ENCODE results near the gene USP3.

DNA sequence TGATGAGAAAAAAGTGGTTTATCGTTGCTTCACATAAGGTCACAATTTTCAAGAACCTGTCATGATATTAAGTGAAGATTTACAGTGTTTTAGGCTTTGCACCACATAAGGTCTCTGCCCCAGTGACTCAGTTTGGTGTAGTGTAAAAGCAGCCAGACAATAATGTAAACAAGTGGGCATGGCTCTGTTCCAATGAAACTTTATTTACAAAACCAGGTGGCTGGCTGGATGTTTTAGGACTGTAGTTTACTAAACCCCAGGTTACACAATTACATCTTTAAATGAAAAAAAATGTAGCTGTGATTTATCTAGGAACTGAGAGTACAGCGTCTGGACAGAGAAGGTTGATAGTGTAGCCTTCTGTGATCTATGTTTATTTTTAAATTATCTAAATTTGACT is 83.1 kb downstream of the USP3 start:
- TF ChIP-seq, protein P1, sequence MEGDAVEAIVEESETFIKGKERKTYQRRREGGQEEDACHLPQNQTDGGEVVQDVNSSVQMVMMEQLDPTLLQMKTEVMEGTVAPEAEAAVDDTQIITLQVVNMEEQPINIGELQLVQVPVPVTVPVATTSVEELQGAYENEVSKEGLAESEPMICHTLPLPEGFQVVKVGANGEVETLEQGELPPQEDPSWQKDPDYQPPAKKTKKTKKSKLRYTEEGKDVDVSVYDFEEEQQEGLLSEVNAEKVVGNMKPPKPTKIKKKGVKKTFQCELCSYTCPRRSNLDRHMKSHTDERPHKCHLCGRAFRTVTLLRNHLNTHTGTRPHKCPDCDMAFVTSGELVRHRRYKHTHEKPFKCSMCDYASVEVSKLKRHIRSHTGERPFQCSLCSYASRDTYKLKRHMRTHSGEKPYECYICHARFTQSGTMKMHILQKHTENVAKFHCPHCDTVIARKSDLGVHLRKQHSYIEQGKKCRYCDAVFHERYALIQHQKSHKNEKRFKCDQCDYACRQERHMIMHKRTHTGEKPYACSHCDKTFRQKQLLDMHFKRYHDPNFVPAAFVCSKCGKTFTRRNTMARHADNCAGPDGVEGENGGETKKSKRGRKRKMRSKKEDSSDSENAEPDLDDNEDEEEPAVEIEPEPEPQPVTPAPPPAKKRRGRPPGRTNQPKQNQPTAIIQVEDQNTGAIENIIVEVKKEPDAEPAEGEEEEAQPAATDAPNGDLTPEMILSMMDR (IDR thresholded peaks at IDR 0.05): no peak
- no peak for TF ChIP-seq POLR2A (IDR thresholded peaks at IDR 0.05)

All from heart left ventricle (tissue), 13 donors.